GM13977 (cell line): ENCODE results near the gene PTPRG.

Source experiments
- DNase-seq: peaks from one replicate; pipeline ENCODE4 v3.0.0; 2012; ENCODE audit warnings: low spot score
- in situ Hi-C: fragments of 300-500 bp; cut with MboI; formaldehyde crosslinking; loops from one replicate; pipeline ENCODE4 v1.12.0; 2022; ENCODE audit warnings: low sequenced_read_pairs, low pct_unique_long_range_greater_than_20kb, mixed read lengths, inconsistent platforms; ENCODE audit not compliant: unreplicated experiment
- TF ChIP-seq, protein P1 (sequence below): IDR thresholded peaks from 2 replicates; pipeline ENCODE4 v1.5.1; 2012; ENCODE audit warnings: mild to moderate bottlenecking, control low read depth; ENCODE audit not compliant: insufficient read depth; ENCODE audit errors: extremely low read depth, missing control alignments

PTPRG gene

DNA sequence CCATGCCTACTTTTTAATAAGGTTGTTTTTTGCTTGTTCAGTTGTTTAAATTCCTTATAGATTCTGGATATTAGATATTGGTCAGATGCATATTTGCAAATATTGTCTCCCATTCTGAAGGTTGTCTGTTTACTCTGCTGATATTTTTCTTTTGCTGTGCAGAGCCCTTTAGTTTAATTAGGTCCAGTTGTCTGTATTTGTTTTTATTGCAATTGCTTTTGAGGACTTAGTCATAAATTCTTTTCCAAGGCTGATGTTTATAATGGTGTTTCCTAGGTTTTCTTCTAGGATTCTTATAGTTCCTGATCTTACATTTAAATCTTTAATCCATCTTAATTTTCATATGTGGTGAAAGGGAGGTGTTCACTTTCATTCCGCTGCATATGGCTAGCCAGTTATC lies 77.4 kb downstream of the PTPRG start:
- TF ChIP-seq, protein P1, sequence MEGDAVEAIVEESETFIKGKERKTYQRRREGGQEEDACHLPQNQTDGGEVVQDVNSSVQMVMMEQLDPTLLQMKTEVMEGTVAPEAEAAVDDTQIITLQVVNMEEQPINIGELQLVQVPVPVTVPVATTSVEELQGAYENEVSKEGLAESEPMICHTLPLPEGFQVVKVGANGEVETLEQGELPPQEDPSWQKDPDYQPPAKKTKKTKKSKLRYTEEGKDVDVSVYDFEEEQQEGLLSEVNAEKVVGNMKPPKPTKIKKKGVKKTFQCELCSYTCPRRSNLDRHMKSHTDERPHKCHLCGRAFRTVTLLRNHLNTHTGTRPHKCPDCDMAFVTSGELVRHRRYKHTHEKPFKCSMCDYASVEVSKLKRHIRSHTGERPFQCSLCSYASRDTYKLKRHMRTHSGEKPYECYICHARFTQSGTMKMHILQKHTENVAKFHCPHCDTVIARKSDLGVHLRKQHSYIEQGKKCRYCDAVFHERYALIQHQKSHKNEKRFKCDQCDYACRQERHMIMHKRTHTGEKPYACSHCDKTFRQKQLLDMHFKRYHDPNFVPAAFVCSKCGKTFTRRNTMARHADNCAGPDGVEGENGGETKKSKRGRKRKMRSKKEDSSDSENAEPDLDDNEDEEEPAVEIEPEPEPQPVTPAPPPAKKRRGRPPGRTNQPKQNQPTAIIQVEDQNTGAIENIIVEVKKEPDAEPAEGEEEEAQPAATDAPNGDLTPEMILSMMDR, result no peak
- no peak for DNase-seq
- in situ Hi-C loops, result no loop called here

DNA sequence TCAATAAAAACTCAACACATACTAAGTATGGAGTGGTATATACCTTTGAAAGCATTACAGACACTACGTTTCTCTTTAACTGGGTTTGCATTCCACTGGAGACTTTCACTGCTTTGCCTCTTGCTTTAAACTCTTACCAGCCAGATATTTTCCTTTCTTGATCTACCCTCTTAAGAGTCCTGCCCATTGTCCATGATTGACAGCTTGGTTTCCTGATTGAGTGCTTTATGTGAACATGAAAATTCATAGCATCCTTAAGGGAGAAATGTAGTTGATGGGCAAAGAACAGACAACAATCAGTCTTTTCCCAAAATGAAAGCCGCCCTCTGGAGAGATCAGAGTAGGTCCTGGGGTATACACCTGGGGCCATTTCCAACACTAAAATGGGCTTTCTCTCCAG lies 78.6 kb downstream of the PTPRG start:
- in situ Hi-C loops, result no loop called here
- no peak for DNase-seq
- TF ChIP-seq, protein P1, result no peak

DNA sequence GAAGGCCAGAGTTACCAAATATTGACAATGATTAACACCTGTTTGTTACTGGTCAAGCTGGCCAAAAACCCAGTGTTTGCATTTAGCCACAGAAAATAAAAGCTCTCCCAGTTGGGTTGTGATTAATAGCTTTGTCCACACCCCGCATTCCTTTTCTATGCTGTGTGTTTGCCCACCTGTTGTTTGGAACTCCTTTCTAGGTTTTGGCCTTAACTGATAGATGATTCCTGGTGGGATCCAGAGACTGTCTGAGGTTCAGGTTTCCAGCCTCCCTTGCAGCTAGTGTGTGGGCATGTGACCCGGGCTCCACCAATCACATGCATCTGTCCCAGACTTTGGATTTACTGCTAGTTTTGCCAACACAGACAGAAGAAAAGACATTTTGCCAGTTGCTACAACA lies 83.8 kb downstream of the PTPRG start:
- in situ Hi-C loops, result no loop called here
- TF ChIP-seq, protein P1, result no peak
- DNase-seq, result no peak

DNA sequence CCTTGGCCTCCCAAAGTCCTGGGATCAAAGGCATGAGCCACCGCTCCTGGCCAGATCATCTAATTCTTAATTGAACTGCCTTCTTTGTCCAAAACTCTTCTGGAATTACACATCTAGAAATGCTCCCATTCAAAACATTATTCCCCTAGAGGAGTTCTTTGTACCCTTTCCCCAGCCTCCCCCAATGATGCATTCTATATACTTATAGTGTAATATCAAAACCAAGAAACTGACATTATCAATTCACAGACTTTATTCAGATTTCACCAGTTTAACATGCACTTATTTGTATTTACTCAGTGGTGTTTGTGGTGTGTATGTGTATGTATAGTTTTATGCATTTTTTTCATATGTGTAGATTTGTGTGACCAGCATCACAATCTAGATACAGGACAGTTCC lies 85.0 kb downstream of the PTPRG start:
- TF ChIP-seq, protein P1, result no peak

DNA sequence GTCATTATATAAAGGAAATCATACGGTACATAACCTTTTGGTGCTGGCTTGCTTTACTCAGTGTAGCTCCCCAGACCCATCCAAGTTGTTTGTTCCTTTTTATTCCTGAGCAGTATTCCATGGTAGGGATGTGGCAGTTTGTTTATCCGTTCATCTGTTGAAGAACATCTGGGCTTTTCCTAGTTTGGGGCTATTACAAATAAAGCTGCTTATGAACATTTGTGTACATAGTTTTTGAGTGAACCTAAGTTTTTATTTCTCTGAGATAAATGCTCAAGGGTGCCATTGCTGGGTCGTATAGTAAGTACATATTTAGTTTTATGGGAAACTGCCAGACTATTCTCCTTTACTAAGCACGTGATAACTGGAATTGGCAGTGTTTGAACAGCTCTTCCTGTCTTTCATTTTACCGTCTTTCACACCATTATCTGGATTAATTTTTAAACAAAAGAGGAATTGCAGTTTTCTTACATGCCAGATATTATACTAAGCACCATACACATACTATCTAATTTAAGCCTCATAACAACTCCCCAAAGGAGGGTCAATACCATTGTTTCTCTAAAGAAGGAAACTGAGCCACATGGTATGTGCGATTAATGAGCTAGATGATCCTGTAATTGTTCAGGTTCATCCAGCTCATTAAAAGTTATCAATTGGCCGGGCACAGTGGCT lies 85.6 kb downstream of the PTPRG start:
- no peak for DNase-seq
- TF ChIP-seq, protein P1, result no peak
- in situ Hi-C loops, result no loop called here

More for the DNA sequence above, 85.0 kb downstream of the PTPRG start:
- in situ Hi-C loops, result no loop called here
- DNase-seq, result no peak

DNA sequence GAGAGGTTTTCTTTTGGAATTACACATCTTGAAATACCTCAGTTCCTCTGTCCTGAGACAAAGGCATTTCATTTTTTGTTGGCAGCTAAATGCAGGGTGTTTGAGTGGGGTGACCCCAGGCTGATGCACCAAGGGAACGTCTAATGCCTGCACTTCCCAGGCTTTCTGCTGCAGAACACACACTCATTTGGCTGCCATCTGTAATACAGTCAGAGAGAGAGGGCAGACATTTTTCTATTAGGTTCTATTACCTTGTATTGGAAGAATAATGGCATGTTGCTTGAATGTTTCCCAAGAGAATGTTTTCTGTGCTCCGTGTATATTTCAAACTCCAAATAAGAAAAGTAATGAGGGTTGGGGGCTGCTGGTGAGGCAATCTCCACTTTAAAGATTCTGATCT lies 87.1 kb downstream of the PTPRG start:
- in situ Hi-C loops, result no loop called here
- no peak for DNase-seq
- TF ChIP-seq, protein P1, result no peak
